PFSK-1 (cell line): ENCODE measurements around the gene PLXNA1.

Source experiments
- POLR2AphosphoS5 ChIP-seq: IDR thresholded peaks from 2 replicates; pipeline ENCODE4 v1.6.1; 2012; ENCODE audit warnings: low read depth, mild to moderate bottlenecking, control low read depth, low read length, moderate library complexity
- SIN3A ChIP-seq: IDR thresholded peaks from 2 replicates; pipeline ENCODE4 v1.6.1; 2012; ENCODE audit warnings: mild to moderate bottlenecking, low read length, moderate library complexity, borderline replicate concordance; ENCODE audit not compliant: insufficient read depth
- TAF1 ChIP-seq: IDR thresholded peaks from 2 replicates; pipeline ENCODE4 v1.6.1; 2012; ENCODE audit warnings: low read length, control low read depth, borderline replicate concordance; ENCODE audit not compliant: insufficient read depth
- TF ChIP-seq, protein P1 (sequence below), 2 experiments: IDR thresholded peaks; 2 replicates each; pipeline versions ENCODE4 v1.6.1 to v1.8.0; 2011 to 2012; ENCODE audit warnings: low read depth in 2 of 2, low read length in 2 of 2, control low read depth in 1 of 2, inconsistent platforms in 1 of 2, mild to moderate bottlenecking in 1 of 2, moderate library complexity in 1 of 2; ENCODE audit not compliant: insufficient read depth in 1 of 2

DNA sequence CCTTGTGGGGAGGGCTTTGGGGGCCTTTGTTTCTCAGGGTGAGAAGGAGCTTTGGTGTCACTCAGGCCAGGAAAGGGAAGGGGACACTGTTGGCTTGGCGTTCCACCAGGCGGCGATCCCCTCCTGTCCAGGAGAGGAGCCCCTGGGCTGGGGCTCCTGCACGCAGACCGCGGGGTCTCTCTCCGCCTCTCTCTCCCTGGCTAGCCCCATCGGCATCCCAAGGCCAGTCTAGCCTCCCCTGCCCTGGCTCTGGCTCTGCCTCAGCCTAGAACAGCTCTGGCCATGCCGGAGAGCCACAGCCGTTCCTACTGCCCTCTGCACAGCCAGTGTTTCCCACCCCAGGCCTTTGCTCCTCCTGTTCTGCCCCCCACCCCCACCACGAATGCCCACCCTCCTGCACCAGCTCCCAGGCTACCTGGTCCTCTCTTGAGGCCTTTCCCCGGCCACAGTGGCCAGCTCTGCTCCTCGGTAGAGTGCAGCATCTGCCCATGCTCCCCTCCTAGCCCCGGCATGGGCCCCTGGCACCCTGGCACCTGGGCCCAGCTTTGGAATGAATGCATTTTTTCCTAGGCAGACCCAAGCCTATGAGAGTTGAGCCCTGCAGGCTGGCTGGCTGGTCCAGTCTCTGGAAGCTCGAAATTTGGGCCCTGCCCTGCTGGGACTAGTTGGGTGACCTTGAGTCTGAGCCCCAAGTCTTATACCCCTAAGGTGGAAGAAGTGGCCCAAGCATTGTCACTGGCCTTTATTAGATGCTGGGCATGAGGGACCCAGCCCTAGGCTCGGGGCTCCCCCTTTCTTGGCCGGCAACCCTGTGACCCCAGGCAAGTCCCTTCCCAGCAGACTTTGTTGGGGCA is 2.4 kb downstream of the PLXNA1 start:
- TF ChIP-seq, protein P1, sequence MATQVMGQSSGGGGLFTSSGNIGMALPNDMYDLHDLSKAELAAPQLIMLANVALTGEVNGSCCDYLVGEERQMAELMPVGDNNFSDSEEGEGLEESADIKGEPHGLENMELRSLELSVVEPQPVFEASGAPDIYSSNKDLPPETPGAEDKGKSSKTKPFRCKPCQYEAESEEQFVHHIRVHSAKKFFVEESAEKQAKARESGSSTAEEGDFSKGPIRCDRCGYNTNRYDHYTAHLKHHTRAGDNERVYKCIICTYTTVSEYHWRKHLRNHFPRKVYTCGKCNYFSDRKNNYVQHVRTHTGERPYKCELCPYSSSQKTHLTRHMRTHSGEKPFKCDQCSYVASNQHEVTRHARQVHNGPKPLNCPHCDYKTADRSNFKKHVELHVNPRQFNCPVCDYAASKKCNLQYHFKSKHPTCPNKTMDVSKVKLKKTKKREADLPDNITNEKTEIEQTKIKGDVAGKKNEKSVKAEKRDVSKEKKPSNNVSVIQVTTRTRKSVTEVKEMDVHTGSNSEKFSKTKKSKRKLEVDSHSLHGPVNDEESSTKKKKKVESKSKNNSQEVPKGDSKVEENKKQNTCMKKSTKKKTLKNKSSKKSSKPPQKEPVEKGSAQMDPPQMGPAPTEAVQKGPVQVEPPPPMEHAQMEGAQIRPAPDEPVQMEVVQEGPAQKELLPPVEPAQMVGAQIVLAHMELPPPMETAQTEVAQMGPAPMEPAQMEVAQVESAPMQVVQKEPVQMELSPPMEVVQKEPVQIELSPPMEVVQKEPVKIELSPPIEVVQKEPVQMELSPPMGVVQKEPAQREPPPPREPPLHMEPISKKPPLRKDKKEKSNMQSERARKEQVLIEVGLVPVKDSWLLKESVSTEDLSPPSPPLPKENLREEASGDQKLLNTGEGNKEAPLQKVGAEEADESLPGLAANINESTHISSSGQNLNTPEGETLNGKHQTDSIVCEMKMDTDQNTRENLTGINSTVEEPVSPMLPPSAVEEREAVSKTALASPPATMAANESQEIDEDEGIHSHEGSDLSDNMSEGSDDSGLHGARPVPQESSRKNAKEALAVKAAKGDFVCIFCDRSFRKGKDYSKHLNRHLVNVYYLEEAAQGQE (IDR thresholded peaks at IDR 0.05; ENCODE audit: insufficient read depth in 1 of 2, low read depth in 2 of 2, low read length in 2 of 2) = no peak
- TF ChIP-seq SIN3A (no peak), POLR2AphosphoS5 (no peak), TAF1 (no peak)
